Muscle layer of duodenum (tissue), 2 donors: ENCODE measurements around the gene PTPRN2.
"Not testable (repeated sequence)": the region's sequence is repeated elsewhere in the genome, so short reads cannot be mapped to it uniquely, and the experiment has no call there.

ENCODE experiments used
- H3K27ac ChIP-seq: one replicate; pipeline ENCODE4 v1.7.0; 2013; ENCODE audit warnings: mild to moderate bottlenecking, low read length
- H3K27me3 ChIP-seq: one replicate; pipeline ENCODE4 v1.7.0; 2013; ENCODE audit warnings: low read depth, mild to moderate bottlenecking, control low read depth, low read length
- H3K36me3 ChIP-seq, 2 donors: one replicate each; pipeline ENCODE4 v1.7.0; 2013; ENCODE audit warnings: low read length in 2 of 2, control low read depth in 1 of 2, mild to moderate bottlenecking in 1 of 2; ENCODE audit not compliant: insufficient read depth in 2 of 2, control insufficient read depth in 1 of 2
- H3K4me1 ChIP-seq, 2 donors: one replicate each; pipeline ENCODE4 v1.7.0; 2013; ENCODE audit warnings: low read length in 2 of 2, mild to moderate bottlenecking in 2 of 2, control low read depth in 1 of 2, moderate library complexity in 1 of 2; ENCODE audit not compliant: insufficient read depth in 2 of 2, control insufficient read depth in 1 of 2
- H3K4me3 ChIP-seq, 2 donors: one replicate each; pipeline ENCODE4 v1.7.0; 2013; ENCODE audit warnings: low read length in 2 of 2, low read depth in 1 of 2, mild to moderate bottlenecking in 1 of 2
- H3K9me3 ChIP-seq, 2 donors: one replicate each; pipeline ENCODE4 v1.7.0; 2013; ENCODE audit warnings: low read length in 2 of 2, control low read depth in 1 of 2, mild to moderate bottlenecking in 1 of 2; ENCODE audit not compliant: control insufficient read depth in 1 of 2
- donor health status: healthy.

The PTPRN2 gene

DNA sequence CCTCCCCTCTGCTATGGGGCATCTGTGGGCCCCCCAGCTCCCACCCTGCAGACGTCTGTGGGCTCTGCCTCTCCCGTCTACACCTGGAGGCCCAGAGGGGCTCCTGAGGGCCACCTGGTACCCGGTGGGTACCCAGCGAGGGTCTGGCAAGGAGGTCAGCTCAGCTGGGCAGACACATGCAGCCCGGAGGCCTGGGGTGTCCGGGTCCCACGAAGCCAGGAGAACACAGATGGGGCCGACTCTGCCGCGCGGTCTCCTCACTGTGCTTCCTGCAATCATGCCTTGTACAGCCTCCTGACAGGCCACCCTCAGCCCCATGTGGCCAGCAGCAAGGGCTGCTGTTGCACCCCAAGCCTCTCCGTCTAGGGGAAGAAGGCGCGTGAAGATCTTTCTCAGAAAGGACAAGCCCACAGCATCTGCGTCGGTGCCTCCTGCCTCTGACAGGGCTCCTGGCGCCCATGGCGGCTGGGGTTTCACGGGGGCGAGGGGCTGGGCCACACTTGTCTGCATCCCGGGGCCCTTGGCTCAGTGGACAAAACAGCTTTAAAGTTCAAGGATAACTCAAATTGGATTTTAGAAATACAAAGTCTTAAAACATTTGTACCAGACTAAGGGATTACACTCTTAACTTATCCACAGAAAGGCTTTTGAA, 859.5 kb downstream of the PTPRN2 start:
- Histone ChIP-seq H3K36me3 (no peaks in the 10 kb centered on the region), H3K9me3 (no peaks in the 10 kb centered on the region), H3K27ac (no peak overlapping the region), H3K4me1 (no peaks in the 10 kb centered on the region), H3K4me3 (no peak overlapping the region), H3K27me3 (no peaks in the 10 kb centered on the region)

- H3K27me3 ChIP-seq = no peaks in the 10 kb centered on the region
- no peak overlapping the region for H3K4me3 ChIP-seq
- H3K4me1 ChIP-seq = no peaks in the 10 kb centered on the region
- no peaks in the 10 kb centered on the region for H3K9me3 ChIP-seq
- no peaks in the 10 kb centered on the region for H3K36me3 ChIP-seq
- no peak overlapping the region for H3K27ac ChIP-seq
Measured at GRCh38 chr7:157726764-157727163, 860.9 kb downstream of the PTPRN2 start.

DNA sequence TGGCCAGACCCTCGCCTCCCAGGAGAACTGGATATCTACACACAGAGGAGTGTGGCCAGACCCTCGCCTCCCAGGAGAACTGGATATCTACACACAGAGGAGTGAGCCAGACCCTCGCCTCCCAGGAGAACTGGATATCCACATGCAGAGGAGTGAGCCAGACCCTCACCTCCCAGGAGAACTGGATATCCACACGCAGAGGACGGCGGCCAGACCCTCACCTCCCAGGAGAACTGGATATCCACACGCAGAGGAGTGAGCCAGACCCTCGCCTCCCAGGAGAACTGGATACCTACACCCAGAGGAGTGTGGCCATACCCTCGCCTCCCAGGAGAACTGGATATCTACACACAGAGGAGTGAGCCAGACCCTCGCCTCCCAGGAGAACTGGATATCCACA, 862.3 kb downstream of the PTPRN2 start:
- not testable (repeated sequence) for H3K4me3 ChIP-seq, H3K27ac ChIP-seq, H3K27me3 ChIP-seq, H3K4me1 ChIP-seq, H3K36me3 ChIP-seq, H3K9me3 ChIP-seq

GRCh38 chr7:157723205-157723604, 864.4 kb downstream of the PTPRN2 start:
- H3K27me3 ChIP-seq = no peaks in the 10 kb centered on the region
- no peaks in the 10 kb centered on the region for H3K36me3 ChIP-seq
- H3K4me3 ChIP-seq = no peak overlapping the region
- H3K27ac ChIP-seq = no peak overlapping the region
- H3K4me1 ChIP-seq = no peaks in the 10 kb centered on the region
- no peaks in the 10 kb centered on the region for H3K9me3 ChIP-seq

DNA sequence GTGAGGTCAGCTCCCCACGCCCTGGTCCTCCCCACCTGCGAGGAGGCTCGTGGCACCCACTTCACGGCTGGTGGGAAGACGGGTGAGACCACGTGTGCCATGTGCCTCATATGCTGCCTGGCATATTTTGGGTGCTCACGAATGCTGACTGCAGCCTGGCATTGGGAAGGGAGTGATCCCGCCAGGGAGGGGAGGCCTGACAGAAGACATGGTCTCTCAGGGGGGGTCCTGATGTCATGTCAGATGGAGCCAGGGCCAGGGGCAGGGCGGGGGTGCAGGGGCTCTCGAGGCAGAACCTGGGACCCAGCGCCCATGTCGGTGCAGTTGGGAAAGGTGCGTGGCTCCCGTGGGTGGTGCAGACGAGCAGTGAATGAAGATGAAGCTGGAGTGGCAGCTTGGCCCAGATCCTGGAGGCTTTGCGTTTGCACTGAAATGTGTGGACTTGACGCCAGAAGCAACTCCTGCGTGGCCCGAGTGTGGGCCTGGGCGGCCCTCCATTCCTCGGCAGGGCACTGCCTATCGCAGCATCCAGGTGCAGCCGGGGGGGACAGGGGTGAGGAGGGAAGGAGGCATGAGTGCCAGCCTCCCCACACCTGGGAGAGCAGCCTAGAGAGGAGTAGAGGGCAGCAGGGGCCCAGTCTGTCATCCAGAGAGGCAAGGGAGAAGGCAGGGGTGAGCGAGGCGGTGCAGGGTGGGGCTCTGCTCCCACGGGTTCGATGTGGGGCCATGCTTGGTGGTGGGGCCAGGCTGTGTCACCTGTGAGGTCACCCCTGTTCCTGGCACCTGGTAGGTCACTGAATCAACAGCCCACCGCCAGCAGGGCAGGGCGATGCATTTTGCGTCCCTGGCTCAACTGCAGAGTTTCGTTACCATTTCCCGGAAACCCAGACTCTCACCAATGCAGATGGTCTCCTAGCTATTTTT, 865.2 kb downstream of the PTPRN2 start:
- Histone ChIP-seq H3K9me3 (no peaks in the 10 kb centered on the region), H3K27me3 (no peaks in the 10 kb centered on the region), H3K4me1 (no peaks in the 10 kb centered on the region), H3K27ac (no peak overlapping the region), H3K4me3 (no peak overlapping the region), H3K36me3 (no peaks in the 10 kb centered on the region)

- peaks cover 0 to 5% of the 10 kb centered on the region in 2 donors for H3K9me3 ChIP-seq
- H3K27me3 ChIP-seq = no peaks in the 10 kb centered on the region
- H3K27ac ChIP-seq = no peak overlapping the region
- no peaks in the 10 kb centered on the region for H3K4me1 ChIP-seq
- no peak overlapping the region for H3K4me3 ChIP-seq
- H3K36me3 ChIP-seq = no peaks in the 10 kb centered on the region
Measured at GRCh38 chr7:157721468-157722136, 866.0 kb downstream of the PTPRN2 start.

DNA sequence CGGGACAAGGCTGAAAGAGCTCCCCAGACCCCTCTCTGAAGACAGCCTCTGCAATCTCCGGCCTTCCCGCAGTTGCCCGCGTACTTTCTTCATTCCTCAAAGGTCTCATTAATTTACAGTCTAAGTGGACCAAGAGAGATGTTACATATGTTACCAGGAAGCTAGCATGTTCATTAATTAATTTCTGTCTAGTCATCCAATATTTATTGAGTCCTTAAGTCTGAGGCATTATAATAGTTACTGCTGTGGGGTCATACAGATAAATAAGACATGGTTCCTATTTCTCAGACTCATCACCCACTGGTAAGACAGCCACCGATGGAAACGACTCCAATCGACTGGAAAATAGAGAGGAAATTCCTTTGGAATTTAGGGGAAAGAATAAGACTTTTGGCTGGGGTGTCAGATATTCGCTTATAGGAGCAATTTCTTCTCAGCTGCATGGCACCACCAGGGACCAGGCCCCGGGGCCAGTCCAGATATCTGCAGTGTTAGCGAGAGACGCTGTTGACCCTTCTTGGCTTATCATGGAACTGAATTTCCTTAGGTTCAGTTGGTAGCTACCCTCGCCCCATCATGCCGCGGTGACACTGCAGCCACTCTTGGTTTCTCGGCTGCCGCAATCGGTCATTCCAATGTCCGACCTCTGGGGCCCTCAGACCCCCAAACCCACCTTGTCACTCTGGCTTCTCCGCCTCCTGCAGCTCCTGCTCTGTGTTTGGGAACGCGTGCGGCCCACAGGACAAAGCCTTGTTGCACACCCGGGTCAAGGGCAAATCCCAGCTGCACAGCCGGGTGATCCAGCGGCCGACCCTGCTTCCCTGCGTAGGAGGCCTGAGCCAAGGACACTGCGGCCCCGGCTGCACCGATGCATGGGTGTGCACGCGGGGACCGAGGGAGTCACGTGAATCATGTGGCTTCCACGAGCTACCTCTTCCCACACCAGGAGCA, 867.6 kb downstream of the PTPRN2 start:
- H3K36me3 ChIP-seq = no peaks in the 10 kb centered on the region
- no peaks in the 10 kb centered on the region for H3K27me3 ChIP-seq
- no peaks in the 10 kb centered on the region for H3K4me1 ChIP-seq

GRCh38 chr7:157719008-157719682, 868.5 kb downstream of the PTPRN2 start:
- Histone ChIP-seq H3K4me1 (no peaks in the 10 kb centered on the region), H3K27me3 (no peaks in the 10 kb centered on the region), H3K9me3 (peaks cover 3 to 5% of the 10 kb centered on the region in 2 donors), H3K4me3 (no peak overlapping the region), H3K27ac (no peak overlapping the region), H3K36me3 (no peaks in the 10 kb centered on the region)

More for the DNA sequence above, 867.6 kb downstream of the PTPRN2 start:
- Histone ChIP-seq H3K9me3 (peaks cover 3 to 5% of the 10 kb centered on the region in 2 donors), H3K27ac (no peak overlapping the region), H3K4me3 (no peak overlapping the region)

DNA sequence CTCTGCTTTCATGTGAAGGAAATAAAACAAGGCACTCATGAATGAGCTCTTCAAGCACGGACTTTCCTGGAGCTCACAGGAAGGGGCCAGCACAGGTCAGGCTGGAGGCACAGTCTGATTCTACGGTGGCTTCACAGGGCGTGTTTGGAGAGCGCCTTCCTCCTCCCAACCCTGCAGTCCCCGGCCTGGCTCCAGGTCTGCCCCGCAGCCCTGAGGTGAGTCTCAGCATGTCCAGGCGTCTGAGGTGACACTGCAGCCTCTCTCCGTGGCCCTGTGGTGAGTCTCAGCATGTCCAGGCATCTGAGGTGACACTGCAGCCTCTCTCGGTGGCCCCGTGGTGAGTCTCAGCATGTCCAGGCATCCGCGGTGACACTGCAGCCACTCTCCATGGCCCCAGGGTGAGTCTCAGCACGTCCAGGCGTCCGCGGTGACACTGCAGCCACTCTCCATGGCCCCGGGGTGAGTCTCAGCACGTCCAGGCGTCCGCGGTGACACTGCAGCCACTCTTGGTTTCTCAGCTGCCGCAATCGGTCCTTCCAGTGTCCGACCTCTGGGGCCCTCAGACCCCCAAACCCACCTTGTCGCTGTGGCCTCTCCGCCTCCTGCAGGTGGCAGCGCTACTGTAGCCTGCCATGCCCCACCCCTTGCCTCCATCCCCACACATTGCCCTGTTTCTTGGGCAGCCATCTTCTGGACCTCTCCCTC, 869.2 kb downstream of the PTPRN2 start:
- Histone ChIP-seq H3K27me3 (no peaks in the 10 kb centered on the region), H3K9me3 (peaks cover 3 to 5% of the 10 kb centered on the region in 2 donors)

More for the DNA sequence above, 869.2 kb downstream of the PTPRN2 start:
- no peak overlapping the region for H3K4me3 ChIP-seq
- no peaks in the 10 kb centered on the region for H3K4me1 ChIP-seq
- H3K36me3 ChIP-seq = no peaks in the 10 kb centered on the region
- H3K27ac ChIP-seq = no peak overlapping the region
